ENCODE data around the gene HLF.

DNA sequence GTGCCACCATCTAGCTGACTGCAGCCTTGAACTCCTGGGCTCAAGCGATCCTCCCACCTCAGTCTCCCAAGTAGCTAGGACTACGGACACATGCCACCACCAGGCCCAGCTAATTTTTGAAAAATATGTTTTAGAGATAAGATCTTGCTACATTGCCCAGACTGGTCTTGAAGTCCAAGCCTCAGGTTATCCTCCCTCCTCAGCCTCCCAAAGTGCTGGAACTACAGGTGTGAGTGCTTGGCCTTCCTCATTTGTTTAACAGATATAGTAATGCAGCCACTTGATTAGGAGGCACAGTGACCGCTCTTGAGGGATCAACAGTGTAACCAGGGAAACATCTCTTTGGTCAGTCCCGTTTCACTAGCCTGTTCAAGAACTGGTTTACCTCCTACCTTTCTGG lies 35.1 kb downstream of the HLF start:
- TF ChIP-seq, protein P1, sequence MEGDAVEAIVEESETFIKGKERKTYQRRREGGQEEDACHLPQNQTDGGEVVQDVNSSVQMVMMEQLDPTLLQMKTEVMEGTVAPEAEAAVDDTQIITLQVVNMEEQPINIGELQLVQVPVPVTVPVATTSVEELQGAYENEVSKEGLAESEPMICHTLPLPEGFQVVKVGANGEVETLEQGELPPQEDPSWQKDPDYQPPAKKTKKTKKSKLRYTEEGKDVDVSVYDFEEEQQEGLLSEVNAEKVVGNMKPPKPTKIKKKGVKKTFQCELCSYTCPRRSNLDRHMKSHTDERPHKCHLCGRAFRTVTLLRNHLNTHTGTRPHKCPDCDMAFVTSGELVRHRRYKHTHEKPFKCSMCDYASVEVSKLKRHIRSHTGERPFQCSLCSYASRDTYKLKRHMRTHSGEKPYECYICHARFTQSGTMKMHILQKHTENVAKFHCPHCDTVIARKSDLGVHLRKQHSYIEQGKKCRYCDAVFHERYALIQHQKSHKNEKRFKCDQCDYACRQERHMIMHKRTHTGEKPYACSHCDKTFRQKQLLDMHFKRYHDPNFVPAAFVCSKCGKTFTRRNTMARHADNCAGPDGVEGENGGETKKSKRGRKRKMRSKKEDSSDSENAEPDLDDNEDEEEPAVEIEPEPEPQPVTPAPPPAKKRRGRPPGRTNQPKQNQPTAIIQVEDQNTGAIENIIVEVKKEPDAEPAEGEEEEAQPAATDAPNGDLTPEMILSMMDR (conservative IDR thresholded peaks at IDR 0.05 in 1 of 2, IDR thresholded peaks at IDR 0.05 in 1 of 2; ENCODE audit: extremely low read depth in 1 of 2, insufficient read depth in 1 of 2, low read depth in 1 of 2, low read length in 2 of 2), result no peak
- TF ChIP-seq EZH2 (IDR thresholded peaks at IDR 0.05; ENCODE audit: borderline replicate concordance, low read length), result no peak

Measured in mammary epithelial cell (primary cell).